Naive B cell (primary cell): ENCODE results near the gene RFT1. TPM values are rescaled to one million over a fixed set of nuclear protein-coding genes. Genes with fewer than 3 reads are reported as not detected.

Experiments used
- ATAC-seq, 2 donors: fragments of 150-1000 bp; cut with Tn5 transposase; 2 replicates each; pipeline ENCODE4 v1.10.0; 2021; ENCODE audit warnings: low read depth in 2 of 2, mild to moderate bottlenecking in 2 of 2, moderate library complexity in 2 of 2
- DNase-seq: peaks from one replicate; pipeline ENCODE4 v3.0.0; 2022
- H3K27ac Mint-ChIP-seq, 6 donors: one replicate each; pipeline ENCODE4 v1.8.0; 2020 to 2022; ENCODE audit warnings: mild to moderate bottlenecking in 6 of 6, mixed read lengths in 6 of 6, moderate library complexity in 5 of 6, inconsistent platforms in 2 of 6
- H3K27me3 Mint-ChIP-seq, 3 donors: one replicate each; pipeline ENCODE4 v1.8.0; 2021 to 2022; ENCODE audit warnings: mixed read lengths in 3 of 3, mild to moderate bottlenecking in 1 of 3
- H3K36me3 Mint-ChIP-seq, 2 donors: one replicate each; pipeline ENCODE4 v1.8.0; 2020 to 2022; ENCODE audit warnings: mixed read lengths in 2 of 2, inconsistent platforms in 1 of 2, mild to moderate bottlenecking in 1 of 2
- H3K4me1 Mint-ChIP-seq, 3 donors: one replicate each; pipeline ENCODE4 v1.8.0; 2020 to 2022; ENCODE audit warnings: mixed read lengths in 3 of 3, inconsistent platforms in 1 of 3, mild to moderate bottlenecking in 1 of 3, moderate library complexity in 1 of 3
- H3K4me3 Mint-ChIP-seq, 8 donors: one replicate each; pipeline ENCODE4 v1.8.0; 2020 to 2022; ENCODE audit warnings: mild to moderate bottlenecking in 8 of 8, mixed read lengths in 8 of 8, moderate library complexity in 8 of 8, inconsistent platforms in 2 of 8
- H3K9me3 Mint-ChIP-seq, 7 donors: one replicate each; pipeline ENCODE4 v1.8.0; 2020 to 2022; ENCODE audit warnings: mixed read lengths in 7 of 7, mild to moderate bottlenecking in 5 of 7, inconsistent platforms in 2 of 7, moderate library complexity in 1 of 7
- polyA plus RNA-seq, 6 donors: library from polyadenylated mRNA; unstranded; fragments of 300-500 nt; fragmentation: Illumina TruSeq; gene quantifications; one replicate each; pipeline ENCODE4 v1.2.3, GENCODE V29; 2021; ENCODE audit warnings: low read depth in 6 of 6

RFT1 gene
- polyA plus RNA-seq, 6 donors from 2014 or later, result 16.9 to 26.7 (median 22.5) TPM

DNA sequence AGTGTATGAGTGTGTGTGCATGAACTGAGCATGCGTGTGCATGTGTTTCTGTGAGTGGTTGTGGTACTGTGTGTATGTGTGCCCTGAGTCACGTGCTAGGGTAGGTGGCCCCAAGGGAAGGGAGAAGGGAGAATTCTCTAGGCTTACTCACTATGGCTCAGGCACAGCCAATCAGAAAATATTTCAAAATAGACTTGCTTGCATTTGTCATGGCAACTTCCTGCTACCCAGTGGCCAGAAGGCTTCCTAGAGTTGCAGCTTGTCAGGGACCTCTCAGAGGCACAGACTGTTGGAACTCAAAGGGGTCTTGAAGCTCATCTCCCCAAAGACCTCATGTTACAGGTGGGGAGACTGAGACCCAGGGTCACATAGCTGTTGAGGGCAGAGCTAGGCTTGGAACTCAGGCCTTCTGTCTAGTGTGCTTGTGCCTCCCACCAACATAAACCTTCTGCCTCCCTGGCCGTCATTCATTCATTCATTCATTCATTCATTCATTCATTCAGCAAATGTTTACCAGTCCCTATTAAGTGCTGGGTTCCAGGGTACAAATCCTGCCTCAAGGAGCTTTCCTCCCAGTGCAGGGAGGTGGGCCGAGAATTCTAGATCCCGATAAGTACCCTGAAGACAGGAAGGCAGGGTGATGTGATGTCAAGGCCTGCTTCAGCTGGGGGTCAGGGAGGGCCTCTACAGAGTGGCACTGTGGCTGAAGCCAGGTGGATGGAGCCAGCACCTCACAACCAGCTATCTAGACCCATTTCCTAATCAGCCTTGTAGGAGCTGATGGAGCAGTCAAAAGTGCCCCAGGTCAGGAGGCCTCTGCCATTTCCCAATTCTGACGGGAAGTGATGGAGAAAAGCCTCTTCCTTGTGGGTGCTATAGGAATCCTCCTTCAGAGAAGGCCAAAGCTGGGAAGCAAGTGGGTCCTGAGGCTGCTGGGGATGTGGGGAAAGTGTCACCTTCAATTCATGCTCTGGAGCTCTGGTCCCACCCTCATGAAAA is 10.9 kb upstream of the RFT1 start:
- H3K9me3 Mint-ChIP-seq, result no peaks in the 10 kb centered on the region
- no peaks in the 10 kb centered on the region for H3K27me3 Mint-ChIP-seq
- H3K4me3 Mint-ChIP-seq, result no peak overlapping the region
- ATAC-seq, result no peak
- H3K36me3 Mint-ChIP-seq, result no peaks in the 10 kb centered on the region
- H3K4me1 Mint-ChIP-seq, result no peaks in the 10 kb centered on the region
- DNase-seq, result no peak
- H3K27ac Mint-ChIP-seq, result no peak overlapping the region

DNA sequence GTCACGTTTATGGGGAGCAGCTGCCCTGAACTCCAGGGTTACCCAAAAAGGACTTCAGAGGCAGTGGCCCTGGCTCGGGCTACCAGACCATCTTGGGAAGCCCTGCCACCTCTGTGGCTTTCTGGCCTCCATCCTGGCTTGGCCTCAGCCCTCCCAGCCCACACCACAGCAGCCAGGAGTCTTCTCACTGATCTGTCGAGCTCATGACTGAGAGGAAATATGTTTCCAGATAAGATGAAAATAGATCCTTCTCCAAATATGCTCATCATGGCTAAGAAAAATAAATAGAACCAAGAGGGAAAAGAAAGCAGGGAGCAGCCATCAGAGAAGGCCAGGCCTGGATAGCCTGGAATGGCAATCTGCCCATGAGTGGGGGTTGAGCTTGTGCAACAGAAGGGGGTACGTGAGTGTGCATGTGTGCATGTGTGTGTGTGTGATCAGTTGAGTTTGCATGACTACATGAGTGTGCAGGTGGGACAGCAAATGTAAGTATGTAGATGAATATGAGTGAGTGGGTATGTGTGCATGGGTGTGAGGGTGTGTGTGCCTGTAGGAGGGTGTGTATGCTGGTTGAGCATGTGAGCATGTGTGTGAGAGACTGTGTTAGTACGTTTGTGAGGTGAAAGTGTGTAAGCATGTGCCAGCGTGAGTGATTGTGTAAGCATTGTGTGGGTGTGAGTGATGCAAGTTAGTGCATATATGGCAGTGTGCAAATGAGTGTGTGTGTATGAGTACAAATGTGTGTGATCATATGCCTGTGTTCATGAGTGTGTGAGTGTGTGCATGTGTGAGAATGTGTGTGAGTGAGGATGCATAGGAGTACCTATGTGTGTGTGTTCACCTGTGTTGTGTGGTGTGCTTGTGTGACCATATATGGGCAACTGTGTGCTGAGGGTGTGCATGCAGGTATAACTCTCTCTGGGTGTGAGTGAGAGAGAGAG is 9.9 kb upstream of the RFT1 start:
- H3K27ac Mint-ChIP-seq, result peak overlapping the region in 2 of 6 donors; percentile 0 to 57
- H3K9me3 Mint-ChIP-seq, result no peaks in the 10 kb centered on the region
- no peak overlapping the region for H3K4me3 Mint-ChIP-seq
- no peaks in the 10 kb centered on the region for H3K36me3 Mint-ChIP-seq
- DNase-seq (no peak), ATAC-seq (no peak)
- H3K27me3 Mint-ChIP-seq, result no peaks in the 10 kb centered on the region
- no peaks in the 10 kb centered on the region for H3K4me1 Mint-ChIP-seq

DNA sequence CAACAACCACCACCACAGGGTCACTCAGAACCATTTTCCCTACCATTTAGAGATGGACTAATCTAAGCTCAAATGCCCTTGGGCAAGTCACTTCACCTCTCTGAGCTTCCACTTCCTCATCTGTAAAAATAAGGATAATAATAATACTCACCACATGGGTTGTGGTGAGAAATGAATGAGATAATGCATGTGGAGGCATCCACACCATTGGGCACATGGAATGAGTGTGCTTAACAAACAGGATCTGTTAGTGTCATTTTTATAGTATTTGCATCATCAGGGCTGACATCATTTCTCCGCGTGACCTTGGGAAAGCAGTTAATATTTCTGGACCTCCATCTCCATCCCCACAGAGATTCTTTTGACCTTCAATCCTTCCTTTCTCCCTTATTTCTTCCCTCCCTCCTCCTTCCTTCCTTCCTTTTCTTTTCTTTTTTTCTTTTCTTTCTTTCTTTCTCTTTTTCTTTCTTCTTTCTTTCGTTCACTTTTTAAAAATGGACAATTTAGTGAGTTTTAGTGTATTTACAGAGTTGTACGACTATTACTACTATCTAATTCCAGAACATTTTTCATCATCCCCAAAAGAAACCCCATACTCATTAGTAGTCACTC is 7.7 kb upstream of the RFT1 start:
- H3K4me1 Mint-ChIP-seq, result peaks cover 0 to 7% (median 3%) of the 10 kb centered on the region in 3 donors
- H3K27ac Mint-ChIP-seq, result no peak overlapping the region
- H3K4me3 Mint-ChIP-seq, result no peak overlapping the region
- H3K9me3 Mint-ChIP-seq, result no peaks in the 10 kb centered on the region
- H3K27me3 Mint-ChIP-seq, result no peaks in the 10 kb centered on the region
- no peak for ATAC-seq
- H3K36me3 Mint-ChIP-seq, result no peaks in the 10 kb centered on the region
- DNase-seq, result no peak

DNA sequence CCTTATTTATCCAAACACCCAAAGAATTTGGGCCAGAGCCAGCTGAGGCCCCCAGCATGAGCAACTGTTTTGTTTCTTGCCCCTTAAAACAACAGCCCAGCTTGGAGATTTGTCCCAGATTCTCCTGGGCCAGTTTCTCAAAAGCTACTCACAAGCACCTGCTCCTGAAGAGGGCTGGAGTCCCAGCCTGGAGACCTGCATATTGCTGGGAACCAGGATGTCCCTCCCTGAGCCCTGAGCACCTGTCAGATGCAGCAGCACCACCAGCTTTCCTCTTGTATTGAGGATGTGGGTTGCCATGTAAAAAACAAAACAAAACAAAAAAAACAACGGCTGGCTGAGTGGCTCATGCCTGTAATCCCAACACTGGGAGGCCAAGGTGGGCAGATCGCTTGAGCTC is 7.0 kb upstream of the RFT1 start:
- Mint-ChIP-seq H3K27me3 (no peaks in the 10 kb centered on the region), H3K9me3 (no peaks in the 10 kb centered on the region), H3K4me3 (no peak overlapping the region), H3K27ac (no peak overlapping the region), H3K4me1 (peaks cover 0 to 7% (median 3%) of the 10 kb centered on the region in 3 donors), H3K36me3 (no peaks in the 10 kb centered on the region)
- ATAC-seq, result no peak
- DNase-seq, result no peak

DNA sequence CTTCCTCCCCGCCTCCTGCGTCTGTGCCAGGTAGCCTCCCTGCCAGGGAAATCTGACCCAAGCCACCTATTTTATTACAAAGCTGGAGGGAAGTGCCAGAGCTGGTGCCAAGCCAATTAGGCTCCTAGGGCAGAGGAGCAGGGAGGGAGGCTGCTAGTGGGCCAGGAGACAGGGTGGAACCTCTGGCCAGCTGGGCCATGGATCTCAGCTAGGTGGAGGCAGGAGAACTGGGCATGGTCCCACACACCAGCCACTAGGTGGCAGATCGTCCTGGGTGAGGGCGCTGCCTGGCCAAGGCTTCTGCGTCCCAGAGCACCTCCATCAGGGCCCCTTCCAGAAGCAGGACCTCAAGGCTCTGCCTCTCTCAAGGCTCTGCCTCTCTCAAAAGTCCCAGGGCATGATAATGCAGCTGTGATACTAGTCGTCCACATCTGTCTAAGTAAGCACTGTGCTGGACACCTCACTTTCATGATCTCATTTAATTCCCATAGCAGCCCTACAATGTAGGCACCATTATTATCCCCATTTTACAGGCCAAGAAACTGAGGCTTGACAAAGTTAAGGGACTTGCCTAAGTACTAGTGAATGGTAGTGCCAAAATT is 4.5 kb upstream of the RFT1 start:
- H3K27ac Mint-ChIP-seq, result peak overlapping the region in 1 of 6 donors; percentile 59
- H3K27me3 Mint-ChIP-seq, result no peaks in the 10 kb centered on the region
- H3K9me3 Mint-ChIP-seq, result no peaks in the 10 kb centered on the region
- H3K4me3 Mint-ChIP-seq, result peak overlapping the region in 1 of 8 donors; percentile 54
- DNase-seq (peak; percentile 64), ATAC-seq (peak; percentile 42 to 56)
- H3K36me3 Mint-ChIP-seq, result no peaks in the 10 kb centered on the region
- H3K4me1 Mint-ChIP-seq, result peaks cover 14 to 23% (median 14%) of the 10 kb centered on the region in 3 donors

DNA sequence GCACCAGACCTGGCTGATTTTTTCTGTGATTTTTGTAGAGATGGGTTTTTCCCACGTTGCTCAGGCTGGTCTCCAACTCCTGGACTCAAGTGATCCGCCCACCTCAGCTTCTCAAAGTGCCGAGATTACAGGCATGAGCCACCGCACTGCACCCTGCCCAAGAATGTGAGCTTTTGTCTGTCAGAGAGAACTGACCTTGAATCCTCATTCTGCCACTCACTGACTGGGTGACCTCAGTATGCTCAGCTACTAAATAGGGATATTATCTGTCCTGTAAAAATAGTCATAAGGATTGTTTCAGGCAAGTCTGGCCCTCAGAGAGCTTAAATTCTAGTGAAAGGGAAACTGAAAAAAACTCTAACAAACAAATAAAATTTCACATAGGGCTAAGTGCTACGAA is 2.1 kb upstream of the RFT1 start:
- Mint-ChIP-seq H3K4me3 (peak overlapping the region in 3 of 8 donors; percentile 35 to 88 (median 77)), H3K9me3 (no peaks in the 10 kb centered on the region)

DNA sequence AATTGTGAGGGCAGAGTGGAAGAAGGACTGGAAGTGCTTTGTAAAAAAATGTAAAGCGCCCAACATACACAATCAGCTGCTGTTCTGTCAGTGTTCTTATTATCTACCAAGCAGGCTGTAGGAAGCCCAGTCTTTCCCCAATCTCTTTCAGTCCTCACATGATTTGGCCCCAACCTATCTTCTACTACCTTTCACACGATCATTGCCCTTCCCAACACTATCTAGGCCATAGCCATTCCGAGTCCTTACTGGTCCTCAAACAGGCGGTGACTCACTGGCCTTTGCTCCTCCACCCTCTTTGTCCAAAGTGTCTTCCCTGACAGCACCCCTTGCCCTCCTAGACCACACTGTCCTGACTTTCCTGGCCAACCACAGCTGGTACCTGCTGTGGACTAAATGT is 861 bp upstream of the RFT1 start:
- ATAC-seq (no peak), DNase-seq (no peak)
- Mint-ChIP-seq H3K4me1 (peaks cover 23% of the 10 kb centered on the region in 3 donors), H3K9me3 (no peaks in the 10 kb centered on the region), H3K27me3 (no peaks in the 10 kb centered on the region), H3K27ac (peak overlapping the region; percentile 99 to 100 (median 99)), H3K4me3 (peak overlapping the region; percentile 88 to 99 (median 96)), H3K36me3 (no peaks in the 10 kb centered on the region)

More for the DNA sequence above, 2.1 kb upstream of the RFT1 start:
- Mint-ChIP-seq H3K4me1 (peaks cover 20 to 23% (median 23%) of the 10 kb centered on the region in 3 donors), H3K27ac (peak overlapping the region in 5 of 6 donors; percentile 42 to 99 (median 75)), H3K36me3 (no peaks in the 10 kb centered on the region), H3K27me3 (no peaks in the 10 kb centered on the region)
- no peak for ATAC-seq
- DNase-seq, result no peak

DNA sequence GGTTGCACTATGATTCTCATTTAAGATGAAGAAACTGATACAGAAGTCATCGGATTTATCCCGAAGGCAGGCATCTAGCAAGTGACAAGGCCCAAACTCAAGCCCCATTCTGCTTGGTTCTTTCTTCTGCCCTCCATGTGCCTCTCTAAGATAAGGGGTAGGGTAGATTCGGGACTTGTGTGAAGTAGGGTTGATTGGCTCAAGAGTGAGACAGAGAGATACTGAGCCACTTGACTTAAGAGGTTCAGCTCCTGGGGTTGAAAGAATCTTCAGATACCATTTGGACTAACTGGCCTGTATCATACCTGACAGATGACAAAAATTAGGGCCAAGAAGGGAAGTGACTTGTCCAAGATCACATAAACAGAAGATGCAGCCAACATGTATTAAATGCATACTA is 891 bp downstream of the RFT1 start:
- Mint-ChIP-seq H3K4me1 (peaks cover 17 to 23% (median 20%) of the 10 kb centered on the region in 3 donors), H3K27me3 (no peaks in the 10 kb centered on the region), H3K27ac (peak overlapping the region; percentile 70 to 100 (median 99)), H3K36me3 (peaks cover 0 to 6% of the 10 kb centered on the region in 2 donors), H3K9me3 (no peaks in the 10 kb centered on the region), H3K4me3 (peak overlapping the region; percentile 88 to 99 (median 96))
- no peak for ATAC-seq
- DNase-seq, result no peak

DNA sequence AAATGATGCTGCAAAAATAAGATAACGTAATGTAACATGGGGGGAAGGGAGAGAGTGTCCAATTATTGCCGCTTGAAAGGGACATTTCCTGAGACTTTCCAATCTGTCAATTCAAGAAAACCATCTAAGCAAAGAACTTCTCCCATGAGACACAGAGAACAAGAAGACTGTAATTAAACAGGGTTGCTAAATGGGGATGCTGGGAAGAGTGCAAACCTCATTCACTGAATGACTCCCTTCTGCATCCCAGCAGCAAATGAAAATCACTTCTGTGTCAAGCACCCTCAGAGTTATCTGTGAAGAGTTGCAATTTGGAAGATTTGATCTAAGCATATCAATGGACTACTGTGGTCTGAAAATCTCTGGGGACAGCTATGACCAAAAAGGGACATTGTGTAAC is 3.6 kb downstream of the RFT1 start:
- no peak for ATAC-seq
- Mint-ChIP-seq H3K4me1 (peaks cover 17 to 23% (median 23%) of the 10 kb centered on the region in 3 donors), H3K36me3 (peaks cover 14 to 19% of the 10 kb centered on the region in 2 donors), H3K9me3 (no peaks in the 10 kb centered on the region), H3K27me3 (no peaks in the 10 kb centered on the region), H3K27ac (peak overlapping the region in 1 of 6 donors; percentile 88), H3K4me3 (peak overlapping the region in 1 of 8 donors; percentile 42)
- no peak for DNase-seq

DNA sequence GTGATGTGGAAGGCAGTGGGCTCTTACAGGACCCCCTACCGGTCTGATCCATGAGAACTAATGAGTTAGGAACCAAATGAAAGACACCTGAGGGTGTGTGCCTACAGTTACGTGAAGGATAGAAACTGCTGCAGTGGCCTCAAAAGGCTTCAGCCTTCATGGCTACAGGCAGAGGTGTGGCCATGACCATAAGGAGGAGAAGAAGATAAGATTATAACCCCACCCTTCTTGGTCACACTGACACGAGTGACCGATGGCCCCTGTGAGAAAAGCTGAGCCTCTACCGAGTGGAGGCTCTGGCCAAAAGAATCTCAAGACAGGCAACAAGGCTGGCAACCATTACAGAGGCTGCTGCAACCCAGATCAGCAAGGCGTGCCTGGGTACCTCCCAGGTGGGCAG is 6.3 kb downstream of the RFT1 start:
- peaks cover 22 to 27% of the 10 kb centered on the region in 2 donors for H3K36me3 Mint-ChIP-seq
- ATAC-seq (no peak), DNase-seq (no peak)
- H3K9me3 Mint-ChIP-seq, result no peaks in the 10 kb centered on the region
- H3K27ac Mint-ChIP-seq, result no peak overlapping the region
- peaks cover 0 to 10% (median under 1%) of the 10 kb centered on the region in 3 donors for H3K4me1 Mint-ChIP-seq
- H3K27me3 Mint-ChIP-seq, result no peaks in the 10 kb centered on the region
- no peak overlapping the region for H3K4me3 Mint-ChIP-seq

DNA sequence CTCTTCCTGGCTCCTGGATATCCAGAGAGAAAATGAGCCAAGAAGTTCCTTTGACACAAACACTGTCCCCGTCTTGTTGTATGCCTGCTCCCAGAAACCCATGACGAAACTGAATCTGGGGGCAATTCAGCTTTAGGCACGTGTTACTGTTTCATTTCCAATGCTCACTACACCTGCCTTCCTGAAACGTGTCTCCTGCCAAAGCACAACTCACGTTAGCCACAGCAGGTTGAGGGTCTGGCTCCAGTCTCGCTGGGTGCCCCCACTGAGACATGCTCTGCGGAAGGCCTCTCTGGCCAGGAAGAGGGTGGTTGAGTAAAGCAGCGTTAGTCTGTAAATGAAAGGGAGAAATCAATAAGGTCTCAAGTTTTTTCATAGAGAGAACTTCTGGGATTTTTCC is 6.7 kb downstream of the RFT1 start:
- Mint-ChIP-seq H3K27ac (peak overlapping the region in 1 of 6 donors; percentile 75), H3K27me3 (no peaks in the 10 kb centered on the region), H3K36me3 (peaks cover 23 to 30% of the 10 kb centered on the region in 2 donors), H3K4me1 (peaks cover 0 to 10% (median 0%) of the 10 kb centered on the region in 3 donors), H3K4me3 (no peak overlapping the region), H3K9me3 (no peaks in the 10 kb centered on the region)
- DNase-seq (no peak), ATAC-seq (no peak)

DNA sequence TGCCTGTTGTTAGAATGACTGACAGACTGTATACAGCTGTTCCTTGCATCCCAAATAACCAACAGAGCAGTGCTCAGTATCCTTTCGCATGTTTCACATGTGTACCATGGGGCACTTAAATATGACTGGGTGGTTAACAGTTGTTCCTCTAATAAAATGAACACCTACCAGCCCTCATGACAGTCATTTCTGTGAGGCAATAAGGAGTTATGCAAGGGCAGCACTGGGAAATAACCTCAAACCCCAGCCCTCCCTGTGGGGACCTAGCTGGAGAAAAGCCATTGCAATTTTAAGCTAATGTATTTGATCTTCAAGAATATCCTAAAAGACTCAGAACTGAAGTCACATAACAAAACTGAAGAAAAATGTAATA is 7.3 kb downstream of the RFT1 start:
- H3K36me3 Mint-ChIP-seq, result peaks cover 29 to 36% of the 10 kb centered on the region in 2 donors
- peaks cover 0 to 10% (median 0%) of the 10 kb centered on the region in 3 donors for H3K4me1 Mint-ChIP-seq
- no peaks in the 10 kb centered on the region for H3K9me3 Mint-ChIP-seq
- H3K27ac Mint-ChIP-seq, result no peak overlapping the region
- no peak overlapping the region for H3K4me3 Mint-ChIP-seq
- DNase-seq (no peak), ATAC-seq (no peak)
- H3K27me3 Mint-ChIP-seq, result no peaks in the 10 kb centered on the region
